Measurements from ENCODE around the gene OBP2B.

DNA sequence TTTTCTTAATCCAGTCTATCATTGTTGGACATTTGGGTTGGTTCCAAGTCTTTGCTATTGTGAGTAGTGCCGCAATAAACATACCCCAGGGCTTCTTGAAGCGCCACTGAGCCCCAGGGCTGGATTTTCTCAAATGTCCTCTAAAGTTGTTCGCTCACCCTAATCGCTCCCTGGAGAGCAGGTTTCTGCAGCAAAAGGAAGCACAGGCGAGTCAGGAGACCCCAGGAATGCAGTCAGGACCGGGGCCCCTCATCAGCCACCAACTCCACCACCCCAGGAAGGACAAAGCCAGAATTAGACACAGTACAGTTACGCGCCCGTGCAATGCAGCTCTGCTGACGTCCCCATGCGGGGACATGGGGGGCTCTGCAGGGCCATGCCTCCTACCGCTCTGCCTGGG is 15.7 kb upstream of the OBP2B start:
- TF ChIP-seq, protein P1, sequence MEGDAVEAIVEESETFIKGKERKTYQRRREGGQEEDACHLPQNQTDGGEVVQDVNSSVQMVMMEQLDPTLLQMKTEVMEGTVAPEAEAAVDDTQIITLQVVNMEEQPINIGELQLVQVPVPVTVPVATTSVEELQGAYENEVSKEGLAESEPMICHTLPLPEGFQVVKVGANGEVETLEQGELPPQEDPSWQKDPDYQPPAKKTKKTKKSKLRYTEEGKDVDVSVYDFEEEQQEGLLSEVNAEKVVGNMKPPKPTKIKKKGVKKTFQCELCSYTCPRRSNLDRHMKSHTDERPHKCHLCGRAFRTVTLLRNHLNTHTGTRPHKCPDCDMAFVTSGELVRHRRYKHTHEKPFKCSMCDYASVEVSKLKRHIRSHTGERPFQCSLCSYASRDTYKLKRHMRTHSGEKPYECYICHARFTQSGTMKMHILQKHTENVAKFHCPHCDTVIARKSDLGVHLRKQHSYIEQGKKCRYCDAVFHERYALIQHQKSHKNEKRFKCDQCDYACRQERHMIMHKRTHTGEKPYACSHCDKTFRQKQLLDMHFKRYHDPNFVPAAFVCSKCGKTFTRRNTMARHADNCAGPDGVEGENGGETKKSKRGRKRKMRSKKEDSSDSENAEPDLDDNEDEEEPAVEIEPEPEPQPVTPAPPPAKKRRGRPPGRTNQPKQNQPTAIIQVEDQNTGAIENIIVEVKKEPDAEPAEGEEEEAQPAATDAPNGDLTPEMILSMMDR (IDR thresholded peaks at IDR 0.05), result no peak
- TF ChIP-seq EP300 (IDR thresholded peaks at IDR 0.05) (no peak), POLR2A (IDR thresholded peaks at IDR 0.05) (no peak), POLR2AphosphoS5 (IDR thresholded peaks at IDR 0.05) (no peak)

All from sigmoid colon (tissue), 4 donors.